NK-92 (cell line): Measurements from ENCODE around the gene LMBRD1.
"Not testable (repeated sequence)": the region's sequence is repeated elsewhere in the genome, so short reads cannot be mapped to it uniquely, and the experiment has no call there.

Experiments used
- DNase-seq: peaks from one replicate; lab custom pipeline; 2025; ENCODE audit not compliant: unreplicated experiment; lab: John Stamatoyannopoulos, UW

LMBRD1 gene

GRCh38 chr6:69798796-69799195 is 2.0 kb upstream of the LMBRD1 start:
- not testable (repeated sequence) for DNase-seq

GRCh38 chr6:69796073-69796641 is 653 bp downstream of the LMBRD1 start:
- DNase-seq = no peak

GRCh38 chr6:69795469-69796072 is 1.2 kb downstream of the LMBRD1 start:
- DNase-seq = no peak

GRCh38 chr6:69792292-69792691 is 4.5 kb downstream of the LMBRD1 start:
- DNase-seq = no peak

GRCh38 chr6:69791065-69791471 is 5.7 kb downstream of the LMBRD1 start:
- no peak for DNase-seq

GRCh38 chr6:69790629-69791028 is 6.2 kb downstream of the LMBRD1 start:
- DNase-seq = no peak

- no peak for DNase-seq
These were observed 7.2 kb downstream of the LMBRD1 start for GRCh38 chr6:69789578-69789977.

- not testable (repeated sequence) for DNase-seq
These were observed 9.4 kb downstream of the LMBRD1 start for GRCh38 chr6:69787436-69787835.

GRCh38 chr6:69785697-69786096 is 11.1 kb downstream of the LMBRD1 start:
- DNase-seq = no peak

- no peak for DNase-seq
These were observed 12.0 kb downstream of the LMBRD1 start for GRCh38 chr6:69784595-69785377.

GRCh38 chr6:69783108-69783507 is 13.7 kb downstream of the LMBRD1 start:
- no peak for DNase-seq

- DNase-seq = no peak
These were observed 16.1 kb downstream of the LMBRD1 start for GRCh38 chr6:69780585-69781178.

GRCh38 chr6:69775941-69776340 is 20.9 kb downstream of the LMBRD1 start:
- no peak for DNase-seq

GRCh38 chr6:69775585-69775849 is 21.3 kb downstream of the LMBRD1 start:
- no peak for DNase-seq

- no peak for DNase-seq
These were observed 21.8 kb downstream of the LMBRD1 start for GRCh38 chr6:69774740-69775584.

GRCh38 chr6:69771158-69771906 is 25.5 kb downstream of the LMBRD1 start:
- no peak for DNase-seq

- no peak for DNase-seq
These were observed 28.1 kb downstream of the LMBRD1 start for GRCh38 chr6:69768664-69769063.

GRCh38 chr6:69763763-69764162 is 33.0 kb downstream of the LMBRD1 start:
- DNase-seq = no peak

- DNase-seq = no peak
These were observed 35.0 kb downstream of the LMBRD1 start for GRCh38 chr6:69761853-69762252.

- no peak for DNase-seq
These were observed 38.6 kb downstream of the LMBRD1 start for GRCh38 chr6:69758214-69758613.

- DNase-seq = no peak
These were observed 39.9 kb downstream of the LMBRD1 start for GRCh38 chr6:69756907-69757306.
